ENCODE results near the gene FOXP1.

The FOXP1 gene

GRCh38 chr3:71235846-71236245 is 347.7 kb downstream of the FOXP1 start:
- no peak for DNase-seq (ENCODE audit: low spot score)

- no peak for DNase-seq (ENCODE audit: low spot score)
Observed at GRCh38 chr3:71232895-71233294, 350.6 kb downstream of the FOXP1 start.

- no peak for DNase-seq (ENCODE audit: low spot score)
Observed at GRCh38 chr3:71232175-71232679, 351.3 kb downstream of the FOXP1 start.

GRCh38 chr3:71231680-71232079 is 351.8 kb downstream of the FOXP1 start:
- DNase-seq (ENCODE audit: low spot score), result no peak

GRCh38 chr3:71229905-71230657 is 353.4 kb downstream of the FOXP1 start:
- no peak for DNase-seq (ENCODE audit: low spot score)

- no peak for DNase-seq (ENCODE audit: low spot score)
Observed at GRCh38 chr3:71228156-71228866, 355.2 kb downstream of the FOXP1 start.

- no peak for DNase-seq (ENCODE audit: low spot score)
Observed at GRCh38 chr3:71227270-71227661, 356.3 kb downstream of the FOXP1 start.

- DNase-seq (ENCODE audit: low spot score), result no peak
Observed at GRCh38 chr3:71226565-71227269, 356.8 kb downstream of the FOXP1 start.

GRCh38 chr3:71225951-71226564 is 357.5 kb downstream of the FOXP1 start:
- no peak for DNase-seq (ENCODE audit: low spot score)

GRCh38 chr3:71225002-71225684 is 358.4 kb downstream of the FOXP1 start:
- no peak for DNase-seq (ENCODE audit: low spot score)

GRCh38 chr3:71219744-71220638 is 363.5 kb downstream of the FOXP1 start:
- DNase-seq (ENCODE audit: low spot score), result no peak

- no peak for DNase-seq (ENCODE audit: low spot score)
Observed at GRCh38 chr3:71218508-71218907, 365.0 kb downstream of the FOXP1 start.

GRCh38 chr3:71217640-71218222 is 365.8 kb downstream of the FOXP1 start:
- DNase-seq (ENCODE audit: low spot score), result no peak

- DNase-seq (ENCODE audit: low spot score), result no peak
Observed at GRCh38 chr3:71215351-71215750, 368.2 kb downstream of the FOXP1 start.

GRCh38 chr3:71214797-71215196 is 368.7 kb downstream of the FOXP1 start:
- DNase-seq (ENCODE audit: low spot score), result no peak

GRCh38 chr3:71214016-71214415 is 369.5 kb downstream of the FOXP1 start:
- DNase-seq (ENCODE audit: low spot score), result no peak

GRCh38 chr3:71211083-71211482 is 372.4 kb downstream of the FOXP1 start:
- no peak for DNase-seq (ENCODE audit: low spot score)

GRCh38 chr3:71210257-71211007 is 373.1 kb downstream of the FOXP1 start:
- DNase-seq (ENCODE audit: low spot score), result no peak

All from RKO (cell line).